Stimulated activated CD4-positive, alpha-beta T cell treated with anti-CD3 and anti-CD28 coated beads, Interleukin-4, amount 100 ng/mL, for 4 hours (primary cell): ENCODE results near the gene MTREX.
"Not testable (repeated sequence)": the region's sequence is repeated elsewhere in the genome, so short reads cannot be mapped to it uniquely, and the experiment has no call there.

Experiments
- DNase-seq, 2 experiments: peaks; one replicate each; pipeline ENCODE4 v3.0.0-alpha.2; 2020

MTREX gene

GRCh38 chr5:55307383-55308253, at the start of gene MTREX, which contains the start of gene DHX29:
Gene MTREX (plus strand): TSS chr5:55307989. CDS start chr5:55308014, 25 bp downstream.
Gene DHX29 (minus strand): TSS chr5:55307694. CDS start chr5:55307573, 121 bp downstream.
- DNase-seq = peak; percentile 80 to 83

GRCh38 chr5:55258339-55258738, 49.5 kb upstream of the MTREX start:
- DNase-seq = no peak

GRCh38 chr5:55276771-55277170, 31.0 kb upstream of the MTREX start:
- DNase-seq = no peak

- DNase-seq = no peak
These were observed 29.0 kb upstream of the MTREX start for GRCh38 chr5:55278778-55279177.

GRCh38 chr5:55286411-55286933, 21.3 kb upstream of the MTREX start:
- DNase-seq = no peak

- no peak for DNase-seq
These were observed 18.0 kb upstream of the MTREX start for GRCh38 chr5:55289808-55290207.

- no peak for DNase-seq
These were observed 16.8 kb upstream of the MTREX start for GRCh38 chr5:55290991-55291390.

- no peak for DNase-seq
These were observed 12.9 kb upstream of the MTREX start for GRCh38 chr5:55294935-55295334.

GRCh38 chr5:55300890-55301289, 6.9 kb upstream of the MTREX start:
- DNase-seq = no peak

GRCh38 chr5:55303238-55303690, 4.5 kb upstream of the MTREX start:
- no peak for DNase-seq

GRCh38 chr5:55304584-55304983, 3.2 kb upstream of the MTREX start:
- no peak for DNase-seq

- DNase-seq = no peak
These were observed 2.4 kb upstream of the MTREX start for GRCh38 chr5:55305345-55305744.

GRCh38 chr5:55306641-55307382, 977 bp upstream of the MTREX start:
- DNase-seq = no peak

GRCh38 chr5:55308254-55308836, 556 bp downstream of the MTREX start:
- no peak for DNase-seq

GRCh38 chr5:55313870-55314617, 6.3 kb downstream of the MTREX start:
- no peak for DNase-seq

GRCh38 chr5:55316289-55316688, 8.5 kb downstream of the MTREX start:
- no peak for DNase-seq

GRCh38 chr5:55316837-55317236, 9.0 kb downstream of the MTREX start:
- DNase-seq = no peak

- DNase-seq = not testable (repeated sequence)
These were observed 10.4 kb downstream of the MTREX start for GRCh38 chr5:55318237-55318636.

- no peak for DNase-seq
These were observed 11.7 kb downstream of the MTREX start for GRCh38 chr5:55319491-55319890.

- no peak for DNase-seq
These were observed 12.8 kb downstream of the MTREX start for GRCh38 chr5:55320571-55320970.

GRCh38 chr5:55324006-55324405, 16.2 kb downstream of the MTREX start:
- no peak for DNase-seq

GRCh38 chr5:55324815-55325418, 17.1 kb downstream of the MTREX start:
- no peak for DNase-seq
